Lung (tissue), 12 donors: ENCODE results near the gene RBFOX1. TPM values are rescaled to one million over a fixed set of nuclear protein-coding genes. Genes with fewer than 3 reads are reported as not detected.

Experiments
- ATAC-seq: fragments of 200-7000 bp; cut with Tn5 transposase; one replicate; pipeline ENCODE4 v1.9.1; 2020; ENCODE audit warnings: moderate number of reproducible peaks; ENCODE audit not compliant: insufficient read depth, low FRiP score
- DNase-seq, 3 donors: peaks; one replicate each; pipeline ENCODE4 v3.0.0-alpha.2; 2013 to 2017
- H3K27ac ChIP-seq, 2 donors: one replicate each; pipeline ENCODE4 v1.5.1; 2013; ENCODE audit warnings: mild to moderate bottlenecking in 2 of 2, moderate library complexity in 2 of 2, control low read depth in 1 of 2, inconsistent platforms in 1 of 2, low read depth in 1 of 2, low read length in 1 of 2
- H3K27me3 ChIP-seq, 3 donors: one replicate each; pipeline ENCODE4 v1.5.1; 2013; ENCODE audit warnings: low read length in 2 of 3; ENCODE audit not compliant: control insufficient read depth in 3 of 3, insufficient read depth in 3 of 3
- H3K36me3 ChIP-seq, 4 donors: one replicate each; pipeline ENCODE4 v1.5.1; 2013; ENCODE audit warnings: low read length in 4 of 4, mild to moderate bottlenecking in 1 of 4, moderate library complexity in 1 of 4; ENCODE audit not compliant: control insufficient read depth in 4 of 4, insufficient read depth in 4 of 4
- H3K4me1 ChIP-seq, 5 donors: one replicate each; pipeline ENCODE4 v1.5.1; 2013; ENCODE audit warnings: low read length in 5 of 5, mild to moderate bottlenecking in 2 of 5, moderate library complexity in 1 of 5; ENCODE audit not compliant: control insufficient read depth in 5 of 5, insufficient read depth in 5 of 5
- H3K4me3 ChIP-seq: one replicate; pipeline ENCODE4 v1.5.1; 2013; ENCODE audit warnings: mild to moderate bottlenecking, control low read depth, moderate library complexity
- H3K9ac ChIP-seq, 2 donors: one replicate each; pipeline ENCODE4 v1.5.1; 2013; ENCODE audit warnings: low read length in 2 of 2, control low read depth in 1 of 2; ENCODE audit not compliant: insufficient read depth in 1 of 2
- H3K9me3 ChIP-seq, 4 donors: one replicate each; pipeline ENCODE4 v1.5.1; 2013; ENCODE audit warnings: low read length in 3 of 4, mild to moderate bottlenecking in 1 of 4, moderate library complexity in 1 of 4; ENCODE audit not compliant: control insufficient read depth in 4 of 4, insufficient read depth in 3 of 4
- whole genome bisulfite sequencing, 2 donors: extraction: QIAGEN DNeasy Blood & Tissue Kit; methylation state at CpG; one replicate each; pipeline ENCODE4 v1.1.7; 2013; 5-methylcytosine and 5-hydroxymethylcytosine counted together
- polyA plus RNA-seq, 2 donors: library from polyadenylated mRNA; stranded (reverse); fragments of 200-250 nt; gene quantifications; one replicate each; pipeline ENCODE4 v1.2.1, GENCODE V29; 2013
- total RNA-seq, 2 donors: library from RNA; depleted of rRNA in 1 of 2; stranded (reverse); fragments of >200 nt in 1 of 2; gene quantifications; one replicate each; pipeline ENCODE4 v1.2.1, GENCODE V29; 2014 to 2021
- TF ChIP-seq, protein P1 (sequence below): IDR thresholded peaks from 2 replicates; pipeline ENCODE4 v1.5.1; 2012; ENCODE audit warnings: mild to moderate bottlenecking; ENCODE audit errors: control extremely low read depth, extremely low read depth
- donor health status: control.
- donor health status: control.
- donor health status: Bipolar disorder and iron deficiency.
- donor health status: healthy.
- donor health status: DM: yes; HTN: yes; CAD: no.

The RBFOX1 gene
- total and polyA plus RNA-seq, 4 donors: 0.55 to 3.0 TPM; not detected in 2

DNA sequence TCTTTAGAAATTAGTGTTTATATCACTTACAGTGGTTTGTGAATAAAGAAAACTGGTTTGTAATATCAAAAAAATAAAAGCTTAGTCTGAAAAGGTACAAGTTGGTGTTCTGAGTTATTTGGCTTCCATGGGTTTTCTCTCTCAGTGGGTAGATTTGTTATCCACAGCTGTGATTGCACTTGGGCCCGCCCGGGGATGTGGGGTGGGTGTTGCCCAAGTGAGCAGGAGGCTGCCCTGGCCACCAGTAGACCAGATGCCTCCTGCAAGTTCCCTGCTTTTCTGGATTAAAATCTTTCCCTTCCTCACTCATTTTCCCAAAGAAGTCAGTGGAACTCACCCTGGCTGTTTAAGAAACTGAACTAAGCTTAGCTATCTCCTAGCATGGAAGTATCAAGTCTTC, 380.6 kb downstream of the RBFOX1 start:
- no peaks in the 10 kb centered on the region for H3K36me3 ChIP-seq
- H3K4me3 ChIP-seq: no peak overlapping the region
- H3K9me3 ChIP-seq: peaks cover 0 to 6% (median under 1%) of the 10 kb centered on the region in 4 donors
- TF ChIP-seq, protein P1, sequence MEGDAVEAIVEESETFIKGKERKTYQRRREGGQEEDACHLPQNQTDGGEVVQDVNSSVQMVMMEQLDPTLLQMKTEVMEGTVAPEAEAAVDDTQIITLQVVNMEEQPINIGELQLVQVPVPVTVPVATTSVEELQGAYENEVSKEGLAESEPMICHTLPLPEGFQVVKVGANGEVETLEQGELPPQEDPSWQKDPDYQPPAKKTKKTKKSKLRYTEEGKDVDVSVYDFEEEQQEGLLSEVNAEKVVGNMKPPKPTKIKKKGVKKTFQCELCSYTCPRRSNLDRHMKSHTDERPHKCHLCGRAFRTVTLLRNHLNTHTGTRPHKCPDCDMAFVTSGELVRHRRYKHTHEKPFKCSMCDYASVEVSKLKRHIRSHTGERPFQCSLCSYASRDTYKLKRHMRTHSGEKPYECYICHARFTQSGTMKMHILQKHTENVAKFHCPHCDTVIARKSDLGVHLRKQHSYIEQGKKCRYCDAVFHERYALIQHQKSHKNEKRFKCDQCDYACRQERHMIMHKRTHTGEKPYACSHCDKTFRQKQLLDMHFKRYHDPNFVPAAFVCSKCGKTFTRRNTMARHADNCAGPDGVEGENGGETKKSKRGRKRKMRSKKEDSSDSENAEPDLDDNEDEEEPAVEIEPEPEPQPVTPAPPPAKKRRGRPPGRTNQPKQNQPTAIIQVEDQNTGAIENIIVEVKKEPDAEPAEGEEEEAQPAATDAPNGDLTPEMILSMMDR: no peak
- no peak overlapping the region for H3K9ac ChIP-seq
- ATAC-seq: no peak
- no peaks in the 10 kb centered on the region for H3K4me1 ChIP-seq
- DNase-seq: no peak
- WGBS, 2 donors: 71 to 89% methylated on average over 2 of the region's 2 CpGs
- no peaks in the 10 kb centered on the region for H3K27me3 ChIP-seq
- no peak overlapping the region for H3K27ac ChIP-seq

DNA sequence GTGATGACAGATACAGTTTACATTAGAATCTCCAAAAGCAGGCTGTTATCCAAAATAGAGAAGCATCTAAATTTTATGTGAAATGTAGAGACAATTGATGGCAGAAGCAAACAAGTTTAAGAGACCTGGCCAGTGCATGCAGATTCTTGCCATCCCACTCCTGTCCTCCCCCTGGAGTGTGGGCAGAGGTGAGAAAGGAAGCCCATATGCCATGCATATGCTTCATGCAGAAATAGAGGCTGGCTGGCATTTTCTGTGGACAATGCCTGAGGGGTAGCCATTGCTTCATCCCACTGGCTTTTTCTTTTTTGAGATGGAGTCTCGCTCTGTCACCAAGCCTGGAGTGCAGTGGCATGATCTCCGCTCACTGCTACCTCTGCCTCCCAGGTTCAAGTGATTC, 382.1 kb downstream of the RBFOX1 start:
- 85 to 92% methylated on average over 2 of the region's 2 CpGs for WGBS, 2 donors
- Histone ChIP-seq H3K4me1 (no peaks in the 10 kb centered on the region), H3K9me3 (peaks cover 0 to 4% (median 0%) of the 10 kb centered on the region in 4 donors), H3K27me3 (no peaks in the 10 kb centered on the region), H3K4me3 (no peak overlapping the region), H3K27ac (no peak overlapping the region), H3K36me3 (no peaks in the 10 kb centered on the region), H3K9ac (no peak overlapping the region)
- DNase-seq (no peak), ATAC-seq (no peak)
- TF ChIP-seq, protein P1: no peak

DNA sequence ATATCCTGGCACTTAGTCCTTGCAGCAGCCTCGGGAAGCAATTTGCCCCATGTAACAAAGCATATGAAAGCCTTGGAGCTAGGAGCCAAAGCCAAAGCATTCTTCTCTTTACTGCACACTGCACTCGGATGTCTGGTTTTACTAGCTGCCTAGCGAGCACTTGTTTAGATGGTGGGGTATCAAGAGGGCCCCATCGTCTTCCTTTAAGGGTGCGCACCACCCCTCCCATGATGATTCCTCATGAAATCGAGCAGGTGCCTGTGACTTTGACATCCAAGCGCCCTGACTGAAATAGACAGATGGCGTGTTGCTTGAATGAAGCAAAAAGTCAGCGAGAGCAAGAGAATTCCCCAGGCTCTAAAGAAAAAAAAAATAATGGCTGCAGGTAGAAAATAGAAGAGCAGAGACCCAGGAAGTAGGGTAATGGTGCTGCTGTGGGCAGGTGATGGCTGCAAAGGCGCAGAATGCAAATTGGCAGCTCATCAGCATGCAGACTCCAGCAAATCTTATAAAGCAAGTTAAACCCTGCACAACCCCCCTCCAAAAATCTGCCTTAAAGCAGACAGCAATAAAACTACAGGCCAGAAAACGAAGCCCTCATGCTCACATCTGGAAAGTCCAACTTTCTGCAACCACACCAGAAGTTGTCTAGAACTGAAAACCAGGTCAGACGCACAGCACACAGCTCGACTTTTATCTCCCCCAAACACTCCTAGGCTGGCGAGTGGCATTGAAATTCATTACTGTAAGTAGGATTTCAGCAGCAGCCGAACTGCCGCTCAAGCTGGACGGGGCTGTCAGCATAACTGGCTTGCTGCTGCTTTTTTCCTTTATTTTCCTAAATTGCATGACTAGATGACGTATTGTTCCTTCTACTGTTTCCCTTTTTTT, 384.3 kb downstream of the RBFOX1 start:
- no peak overlapping the region for H3K9ac ChIP-seq
- H3K9me3 ChIP-seq: peaks cover 0 to 6% (median 0%) of the 10 kb centered on the region in 4 donors
- H3K4me3 ChIP-seq: no peak overlapping the region
- H3K4me1 ChIP-seq: peaks cover 0 to 1% (median 0%) of the 10 kb centered on the region in 5 donors
- TF ChIP-seq, protein P1: no peak
- ATAC-seq: no peak
- no peaks in the 10 kb centered on the region for H3K36me3 ChIP-seq
- H3K27ac ChIP-seq: no peak overlapping the region
- 50 to 59% methylated on average over 18 of the region's 18 CpGs for WGBS, 2 donors
- H3K27me3 ChIP-seq: no peaks in the 10 kb centered on the region
- DNase-seq: no peak
